A673 (cell line): ENCODE measurements around the gene MAST3. TPM values are rescaled to one million over a fixed set of nuclear protein-coding genes. Genes with fewer than 3 reads are reported as not detected.

ENCODE experiments used
- BruUV-seq: library from RNA; stranded (reverse); fragments of 400-500 nt; replicated peaks from 2 replicates; lab custom pipeline; 2021; lab: Mats Ljungman, UMichigan
- CTCF ChIA-PET: fragments of 300-600 bp; sonication (Branson Sonifier 250); formaldehyde crosslinking; loops from one replicate; lab custom pipeline; 2022; ENCODE audit warnings: antibody characterized with exemption; lab: Charles Lee
- POLR2A ChIA-PET: fragments of 300-600 bp; sonication (Branson Sonifier 250); formaldehyde crosslinking; loops from one replicate; lab custom pipeline; 2022; ENCODE audit warnings: antibody characterized with exemption; ENCODE audit not compliant: low non-redundant PET; lab: Charles Lee
- DNase-seq: peaks from one replicate; pipeline ENCODE4 v3.0.0-alpha.2; 2015; ENCODE audit warnings: low spot score
- H3K27ac ChIP-seq: fragments of 200-600 bp; sonication (generic); 2 replicates; pipeline ENCODE4 v1.5.1; 2016; ENCODE audit warnings: mixed run types, low read depth, mild to moderate bottlenecking, mixed read lengths, antibody characterized with exemption, low read length; ENCODE audit not compliant: poor library complexity, severe bottlenecking
- H3K27me3 ChIP-seq: fragments of 200-600 bp; sonication (generic); replicated peaks from 2 replicates; pipeline ENCODE4 v1.6.1; 2017; ENCODE audit warnings: mixed run types, low read depth, mild to moderate bottlenecking, mixed read lengths, antibody characterized with exemption, low read length; ENCODE audit not compliant: insufficient read depth, poor library complexity
- H3K36me3 ChIP-seq: fragments of 200-600 bp; sonication (generic); 2 replicates; pipeline ENCODE4 v1.6.1; 2016; ENCODE audit warnings: mixed run types, mild to moderate bottlenecking, mixed read lengths, antibody characterized with exemption, low read length; ENCODE audit not compliant: insufficient read depth, poor library complexity, severe bottlenecking
- H3K4me1 ChIP-seq: fragments of 200-600 bp; sonication (generic); 2 replicates; pipeline ENCODE4 v1.6.1; 2017; ENCODE audit warnings: mixed run types, mild to moderate bottlenecking, mixed read lengths, antibody characterized with exemption, low read length; ENCODE audit not compliant: insufficient read depth, poor library complexity, severe bottlenecking
- H3K4me3 ChIP-seq: fragments of 200-600 bp; sonication (generic); 2 replicates; pipeline ENCODE4 v1.5.1; 2016; ENCODE audit warnings: low read depth, mixed run types, mild to moderate bottlenecking, mixed read lengths, low read length; ENCODE audit not compliant: poor library complexity, severe bottlenecking
- H3K9me3 ChIP-seq: fragments of 200-600 bp; sonication (generic); 2 replicates; pipeline ENCODE4 v1.6.1; 2016; ENCODE audit warnings: mixed run types, low read depth, mild to moderate bottlenecking, mixed read lengths, antibody characterized with exemption, low read length; ENCODE audit not compliant: poor library complexity, severe bottlenecking
- EZH2 ChIP-seq: fragments of 200-600 bp; sonication (generic); IDR thresholded peaks from 2 replicates; pipeline ENCODE4 v1.6.1; 2017; ENCODE audit warnings: borderline replicate concordance, low read depth, mild to moderate bottlenecking, mixed read lengths, antibody characterized with exemption, low read length; ENCODE audit not compliant: poor library complexity, severe bottlenecking
- intact Hi-C: fragments of 100-400 bp; cut with micrococcal nuclease; formaldehyde crosslinking; loops from one replicate; pipeline ENCODE4 v1.10.0; 2022; ENCODE audit not compliant: unreplicated experiment
- total RNA-seq: library from RNA; stranded (reverse); gene quantifications from 2 replicates; pipeline ENCODE4 v1.2.3, GENCODE V29; 2021
- TF ChIP-seq, protein P1 (sequence below): fragments of 300-800, 200-600 bp; sonication (generic); conservative IDR thresholded peaks from 2 replicates; pipeline ENCODE4 v1.5.1; 2017; ENCODE audit warnings: low read depth, mild to moderate bottlenecking, antibody characterized with exemption, low read length, moderate library complexity, mixed read lengths

Gene MAST3
- total RNA-seq, 1 experiment from 2014 or later = 5.1 TPM

GRCh38 chr19:18123819-18124218, 26.2 kb downstream of the MAST3 start:
- peaks cover 4% of the 10 kb centered on the region for H3K4me1 ChIP-seq
- no peaks in the 10 kb centered on the region for H3K36me3 ChIP-seq
- DNase-seq = no peak
- intact Hi-C loops = no loop called here
- H3K4me3 ChIP-seq = no peak overlapping the region
- TF ChIP-seq EZH2 = no peak
- TF ChIP-seq, protein P1, sequence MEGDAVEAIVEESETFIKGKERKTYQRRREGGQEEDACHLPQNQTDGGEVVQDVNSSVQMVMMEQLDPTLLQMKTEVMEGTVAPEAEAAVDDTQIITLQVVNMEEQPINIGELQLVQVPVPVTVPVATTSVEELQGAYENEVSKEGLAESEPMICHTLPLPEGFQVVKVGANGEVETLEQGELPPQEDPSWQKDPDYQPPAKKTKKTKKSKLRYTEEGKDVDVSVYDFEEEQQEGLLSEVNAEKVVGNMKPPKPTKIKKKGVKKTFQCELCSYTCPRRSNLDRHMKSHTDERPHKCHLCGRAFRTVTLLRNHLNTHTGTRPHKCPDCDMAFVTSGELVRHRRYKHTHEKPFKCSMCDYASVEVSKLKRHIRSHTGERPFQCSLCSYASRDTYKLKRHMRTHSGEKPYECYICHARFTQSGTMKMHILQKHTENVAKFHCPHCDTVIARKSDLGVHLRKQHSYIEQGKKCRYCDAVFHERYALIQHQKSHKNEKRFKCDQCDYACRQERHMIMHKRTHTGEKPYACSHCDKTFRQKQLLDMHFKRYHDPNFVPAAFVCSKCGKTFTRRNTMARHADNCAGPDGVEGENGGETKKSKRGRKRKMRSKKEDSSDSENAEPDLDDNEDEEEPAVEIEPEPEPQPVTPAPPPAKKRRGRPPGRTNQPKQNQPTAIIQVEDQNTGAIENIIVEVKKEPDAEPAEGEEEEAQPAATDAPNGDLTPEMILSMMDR = no peak
- no TSS peak for BruUV-seq
- ChIA-PET POLR2A (interaction anchor here (0.6 kb wide), 1 partner anchor 9 kb away, joined by 4 read pairs; no protein-coding TSS in a partner anchor), CTCF (no interaction called here)
- no peak overlapping the region for H3K27ac ChIP-seq
- H3K9me3 ChIP-seq = no peaks in the 10 kb centered on the region
- H3K27me3 ChIP-seq = no peaks in the 10 kb centered on the region

- no peak for TF ChIP-seq EZH2
- TF ChIP-seq, protein P1 = no peak
- no peaks in the 10 kb centered on the region for H3K9me3 ChIP-seq
- H3K27me3 ChIP-seq = no peaks in the 10 kb centered on the region
- BruUV-seq = no TSS peak
- ChIA-PET CTCF (no interaction called here), POLR2A (no interaction called here)
- no peaks in the 10 kb centered on the region for H3K4me1 ChIP-seq
- H3K27ac ChIP-seq = no peak overlapping the region
- H3K4me3 ChIP-seq = no peak overlapping the region
- H3K36me3 ChIP-seq = no peaks in the 10 kb centered on the region
- DNase-seq = no peak
- intact Hi-C loops = no loop called here
Observed at GRCh38 chr19:18126097-18126496, 28.5 kb downstream of the MAST3 start.

GRCh38 chr19:18128044-18128443, 30.5 kb downstream of the MAST3 start:
- TF ChIP-seq, protein P1 = no peak
- no peak overlapping the region for H3K27ac ChIP-seq
- H3K27me3 ChIP-seq = no peaks in the 10 kb centered on the region
- no peak for DNase-seq
- no peaks in the 10 kb centered on the region for H3K36me3 ChIP-seq
- no peaks in the 10 kb centered on the region for H3K4me1 ChIP-seq
- no peaks in the 10 kb centered on the region for H3K9me3 ChIP-seq
- H3K4me3 ChIP-seq = no peak overlapping the region
- intact Hi-C loops = no loop called here
- BruUV-seq = no TSS peak
- ChIA-PET POLR2A (no interaction called here), CTCF (no interaction called here)
